H9 (cell line): ENCODE data around the gene APOM. TPM values are rescaled to one million over a fixed set of nuclear protein-coding genes. Genes with fewer than 3 reads are reported as not detected.

Experiments used
- DNase-seq: peaks from one replicate; pipeline ENCODE4 v3.0.0-alpha.2; 2017
- H2AFZ ChIP-seq: one replicate; pipeline ENCODE4 v1.6.1; 2013; ENCODE audit warnings: mild to moderate bottlenecking, low read length, control low read depth, moderate library complexity
- H2AK5ac ChIP-seq: 2 replicates; pipeline ENCODE4 v1.6.1; 2013; ENCODE audit warnings: low read length, control low read depth, mixed read lengths; ENCODE audit not compliant: insufficient read length
- H2BK120ac ChIP-seq: one replicate; pipeline ENCODE4 v1.6.1; 2013; ENCODE audit warnings: low read depth, mild to moderate bottlenecking, low read length, control low read depth, inconsistent platforms; ENCODE audit not compliant: poor library complexity, severe bottlenecking
- H2BK12ac ChIP-seq: 2 replicates; pipeline ENCODE4 v1.6.1; 2013; ENCODE audit warnings: low read length, control low read depth, mixed read lengths, low read depth; ENCODE audit not compliant: insufficient read length
- H2BK15ac ChIP-seq: 2 replicates; pipeline ENCODE4 v1.6.1; 2013; ENCODE audit warnings: low read depth, low read length, control low read depth
- H2BK20ac ChIP-seq: one replicate; pipeline ENCODE4 v1.6.1; 2013; ENCODE audit warnings: low read depth, mild to moderate bottlenecking, low read length, control low read depth, inconsistent platforms; ENCODE audit not compliant: poor library complexity, severe bottlenecking
- H2BK5ac ChIP-seq: 2 replicates; pipeline ENCODE4 v1.6.1; 2013; ENCODE audit warnings: low read length, control low read depth, mixed read lengths; ENCODE audit not compliant: insufficient read length
- H3K14ac ChIP-seq: 2 replicates; pipeline ENCODE4 v1.6.1; 2013; ENCODE audit warnings: low read length, control low read depth; ENCODE audit not compliant: insufficient read depth
- H3K18ac ChIP-seq: 2 replicates; pipeline ENCODE4 v1.6.1; 2013; ENCODE audit warnings: low read depth, mild to moderate bottlenecking, mixed read lengths, low read length, control low read depth; ENCODE audit not compliant: insufficient read length
- H3K23ac ChIP-seq: 2 replicates; pipeline ENCODE4 v1.6.1; 2013; ENCODE audit warnings: low read length, control low read depth, mixed read lengths, low read depth; ENCODE audit not compliant: insufficient read length
- H3K23me2 ChIP-seq: 2 replicates; pipeline ENCODE4 v1.6.1; 2013; ENCODE audit warnings: low read depth, mild to moderate bottlenecking, mixed read lengths, low read length, control low read depth; ENCODE audit not compliant: insufficient read length, poor library complexity, severe bottlenecking
- H3K27ac ChIP-seq: 2 replicates; pipeline ENCODE4 v1.5.1; 2013; ENCODE audit warnings: low read length, control low read depth, mixed read lengths, low read depth; ENCODE audit not compliant: insufficient read length
- H3K27me3 ChIP-seq: 2 replicates; pipeline ENCODE4 v1.6.1; 2013; ENCODE audit warnings: low read length, control low read depth, inconsistent platforms; ENCODE audit not compliant: insufficient read depth
- H3K4ac ChIP-seq: 2 replicates; pipeline ENCODE4 v1.6.1; 2013; ENCODE audit warnings: low read depth, mild to moderate bottlenecking, control low read depth, inconsistent platforms, low read length, moderate library complexity
- H3K4me1 ChIP-seq: 2 replicates; pipeline ENCODE4 v1.6.1; 2013; ENCODE audit warnings: low read length, control low read depth, inconsistent platforms; ENCODE audit not compliant: insufficient read depth
- H3K4me2 ChIP-seq: 2 replicates; pipeline ENCODE4 v1.6.1; 2013; ENCODE audit warnings: low read length, control low read depth, mixed read lengths; ENCODE audit not compliant: insufficient read length, insufficient read depth
- H3K56ac ChIP-seq: 2 replicates; pipeline ENCODE4 v1.6.1; 2013; ENCODE audit warnings: low read depth, mild to moderate bottlenecking, mixed read lengths, low read length, control low read depth; ENCODE audit not compliant: insufficient read length
- H3K79me1 ChIP-seq: 2 replicates; pipeline ENCODE4 v1.6.1; 2013; ENCODE audit warnings: low read depth, mild to moderate bottlenecking, moderate library complexity, low read length, control low read depth, inconsistent platforms; ENCODE audit not compliant: insufficient read depth, poor library complexity, severe bottlenecking
- H3K79me2 ChIP-seq: 2 replicates; pipeline ENCODE4 v1.6.1; 2013; ENCODE audit warnings: low read length, control low read depth, inconsistent platforms; ENCODE audit not compliant: insufficient read depth
- H3K9ac ChIP-seq: 2 replicates; pipeline ENCODE4 v1.6.1; 2013; ENCODE audit warnings: low read length, control low read depth, mixed read lengths; ENCODE audit not compliant: insufficient read length; ENCODE audit errors: extremely low read depth
- H3K9me3 ChIP-seq: one replicate; pipeline ENCODE4 v1.6.1; 2013; ENCODE audit warnings: low read depth, low read length, inconsistent platforms; ENCODE audit not compliant: control insufficient read depth
- H3T11ph ChIP-seq: one replicate; pipeline ENCODE4 v1.6.1; 2013; ENCODE audit warnings: mild to moderate bottlenecking, low read length, control low read depth, inconsistent platforms
- H4K20me1 ChIP-seq: one replicate; pipeline ENCODE4 v1.6.1; 2013; ENCODE audit not compliant: control insufficient read depth, insufficient read length, insufficient read depth
- H4K5ac ChIP-seq: 2 replicates; pipeline ENCODE4 v1.6.1; 2013; ENCODE audit warnings: low read depth, mild to moderate bottlenecking, mixed read lengths, low read length, control low read depth; ENCODE audit not compliant: insufficient read length
- H4K8ac ChIP-seq: replicated peaks from 2 replicates; pipeline ENCODE4 v1.6.1; 2013; ENCODE audit warnings: low read length, control low read depth, mixed read lengths, low read depth; ENCODE audit not compliant: insufficient read length
- H4K91ac ChIP-seq: 2 replicates; pipeline ENCODE4 v1.6.1; 2013; ENCODE audit warnings: low read depth, mild to moderate bottlenecking, moderate library complexity, mixed read lengths, low read length, control low read depth; ENCODE audit not compliant: insufficient read length
- H3K27ac Mint-ChIP-seq, 3 experiments: 2 replicates in 2 of 3; 3 replicates in 1 of 3; pipeline ENCODE4 v1.8.0; 2020 to 2021; ENCODE audit warnings: mixed read lengths in 3 of 3, mild to moderate bottlenecking in 1 of 3, moderate library complexity in 1 of 3
- H3K27me3 Mint-ChIP-seq: 2 replicates; pipeline ENCODE4 v1.8.0; 2021; ENCODE audit warnings: low read depth, mild to moderate bottlenecking, moderate library complexity, mixed read lengths
- H3K36me3 Mint-ChIP-seq, 3 experiments: 2 replicates in 2 of 3; 3 replicates in 1 of 3; pipeline ENCODE4 v1.8.0; 2020 to 2021; ENCODE audit warnings: low read depth in 3 of 3, mixed read lengths in 3 of 3; ENCODE audit not compliant: insufficient read depth in 1 of 3
- H3K4me1 Mint-ChIP-seq, 2 experiments: 2 replicates each; pipeline ENCODE4 v1.8.0; 2020; ENCODE audit warnings: mixed read lengths in 2 of 2
- H3K4me3 Mint-ChIP-seq, 2 experiments: 2 replicates in 1 of 2; 3 replicates in 1 of 2; pipeline ENCODE4 v1.8.0; 2020 to 2021; ENCODE audit warnings: mild to moderate bottlenecking in 2 of 2, mixed read lengths in 2 of 2, moderate library complexity in 1 of 2
- H3K9me3 Mint-ChIP-seq, 2 experiments: 2 replicates in 1 of 2; 3 replicates in 1 of 2; pipeline ENCODE4 v1.8.0; 2020; ENCODE audit warnings: mild to moderate bottlenecking in 2 of 2, mixed read lengths in 2 of 2, moderate library complexity in 1 of 2
- CTCF ChIP-seq: fragments of 200-600 bp; sonication (generic); conservative IDR thresholded peaks from 3 replicates; pipeline ENCODE4 v1.8.0; 2021; ENCODE audit warnings: antibody characterized with exemption, mild to moderate bottlenecking
- WGBS: extraction: QIAGEN DNeasy Blood & Tissue Kit; methylation state at CpG from one replicate; pipeline ENCODE4 v1.1.7; 2013; ENCODE audit warnings: missing lambda C conversion rate, low lambda C conversion rate, mixed read lengths; ENCODE audit not compliant: insufficient read length; ENCODE audit errors: extremely low coverage; 5-methylcytosine and 5-hydroxymethylcytosine counted together
- total RNA-seq: library from RNA; stranded (reverse); gene quantifications from 2 replicates; pipeline ENCODE4 v1.2.1, GENCODE V29; 2021

The APOM gene
- total RNA-seq, 1 experiment from 2014 or later = 3.6 TPM

GRCh38 chr6:31662124-31662723 is 6.5 kb downstream of the APOM start:
- Histone ChIP-seq H3K23me2 (peaks cover 26% of the 10 kb centered on the region), H2BK120ac (no peak overlapping the region), H2BK20ac (no peak overlapping the region), H3K9me3 (no peaks in the 10 kb centered on the region), H3K4me1 (no peaks in the 10 kb centered on the region), H3K4me2 (no peak overlapping the region), H2BK12ac (no peak overlapping the region), H3K18ac (no peak overlapping the region), H4K91ac (no peak overlapping the region), H3K14ac (no peak overlapping the region), H3T11ph (no peak overlapping the region), H2AFZ (no peak overlapping the region), H4K8ac (no peak overlapping the region), H3K27ac (no peak overlapping the region), H3K56ac (no peak overlapping the region), H4K5ac (no peak overlapping the region), H4K20me1 (no peaks in the 10 kb centered on the region), H2BK5ac (no peak overlapping the region), H3K9ac (no peak overlapping the region), H3K27me3 (no peaks in the 10 kb centered on the region), H3K23ac (no peak overlapping the region), H2AK5ac (no peak overlapping the region), H2BK15ac (no peak overlapping the region), H3K4ac (no peak overlapping the region), H3K79me2 (peaks cover 10% of the 10 kb centered on the region; the same call in 1 of the 2 replicates), H3K79me1 (peaks cover 20% of the 10 kb centered on the region)
- peak overlapping the region in 2 of 3 experiments; percentile 49 to 82; a peak in 2 of 7 replicates for H3K27ac Mint-ChIP-seq
- H3K36me3 Mint-ChIP-seq = peaks cover 33 to 56% (median 47%) of the 10 kb centered on the region in 3 experiments
- H3K4me1 Mint-ChIP-seq = peaks cover 42 to 52% of the 10 kb centered on the region in 2 experiments
- no peak for DNase-seq
- H3K27me3 Mint-ChIP-seq = no peaks in the 10 kb centered on the region; the same call in 1 of the 2 replicates
- no peaks in the 10 kb centered on the region for H3K9me3 Mint-ChIP-seq
- WGBS = no CpG with 5 or more reads among the region's 12 CpGs
- TF ChIP-seq CTCF = no peak
- peak overlapping the region in 1 of 2 experiments; percentile 92; a peak in 2 of 5 replicates for H3K4me3 Mint-ChIP-seq
